ENCODE measurements around the gene NUDT14.

Gene NUDT14

GRCh38 chr14:105135700-105136395, 45.3 kb downstream of the NUDT14 start:
- no peak overlapping the region for H3K4me3 ChIP-seq (ENCODE audit: low read depth, low read length)
- no peak for TF ChIP-seq CTCF (conservative IDR thresholded peaks at IDR 0.05; ENCODE audit: low read depth, low read length)
- no peak for DNase-seq (ENCODE audit: low read depth)

GRCh38 chr14:105132921-105133654, 48.0 kb downstream of the NUDT14 start:
- no peak overlapping the region for H3K4me3 ChIP-seq (ENCODE audit: low read depth, low read length)
- no peak for TF ChIP-seq CTCF (conservative IDR thresholded peaks at IDR 0.05; ENCODE audit: low read depth, low read length)
- no peak for DNase-seq (ENCODE audit: low read depth)

GRCh38 chr14:105131241-105131640, 49.9 kb downstream of the NUDT14 start:
- H3K4me3 ChIP-seq (ENCODE audit: low read depth, low read length), result no peak overlapping the region
- TF ChIP-seq CTCF (conservative IDR thresholded peaks at IDR 0.05; ENCODE audit: low read depth, low read length), result no peak
- no peak for DNase-seq (ENCODE audit: low read depth)

GRCh38 chr14:105128059-105128458, 53.1 kb downstream of the NUDT14 start:
- TF ChIP-seq CTCF (conservative IDR thresholded peaks at IDR 0.05; ENCODE audit: low read depth, low read length), result no peak
- no peak for DNase-seq (ENCODE audit: low read depth)
- H3K4me3 ChIP-seq (ENCODE audit: low read depth, low read length), result no peak overlapping the region

GRCh38 chr14:105126981-105127329, 54.2 kb downstream of the NUDT14 start:
- DNase-seq (ENCODE audit: low read depth), result no peak
- no peak for TF ChIP-seq CTCF (conservative IDR thresholded peaks at IDR 0.05; ENCODE audit: low read depth, low read length)
- H3K4me3 ChIP-seq (ENCODE audit: low read depth, low read length), result no peak overlapping the region

- no peak for DNase-seq (ENCODE audit: low read depth)
- H3K4me3 ChIP-seq (ENCODE audit: low read depth, low read length), result no peak overlapping the region
- TF ChIP-seq CTCF (conservative IDR thresholded peaks at IDR 0.05; ENCODE audit: low read depth, low read length), result no peak
Measured at GRCh38 chr14:105126126-105126980, 54.8 kb downstream of the NUDT14 start.
